OCI-LY3 (cell line): Measurements from ENCODE around the gene SCN2B.

Experiments used
- H2AFZ ChIP-seq: fragments of 200-600, 300-600 bp; shearing (Covaris generic); 2 replicates; pipeline ENCODE4 v1.6.0; 2014; ENCODE audit warnings: antibody characterized with exemption, low read depth, low read length
- H3K27ac ChIP-seq: fragments of 200-600, 300-600 bp; sonication (generic); 2 replicates; pipeline ENCODE4 v1.5.1; 2014; ENCODE audit warnings: mild to moderate bottlenecking, low read length, moderate library complexity, mixed read lengths
- H3K27me3 ChIP-seq: fragments of 200-600, 300-600 bp; sonication (generic); 2 replicates; pipeline ENCODE4 v1.6.1; 2014; ENCODE audit warnings: low read depth, low read length, mixed read lengths
- H3K36me3 ChIP-seq: fragments of 200-600, 300-600 bp; sonication (generic); replicated peaks from 2 replicates; pipeline ENCODE3; 2014; ENCODE audit warnings: low read depth, low read length, mixed read lengths
- H3K4me1 ChIP-seq: fragments of 300-600, 200-600 bp; sonication (generic); 2 replicates; pipeline ENCODE4 v1.6.1; 2014; ENCODE audit warnings: low read length, mixed read lengths
- H3K4me2 ChIP-seq: fragments of 200-600, 300-600 bp; sonication (generic); 2 replicates; pipeline ENCODE4 v1.6.1; 2014; ENCODE audit warnings: low read length, mixed read lengths
- H3K4me3 ChIP-seq: fragments of 300-600, 200-600 bp; sonication (generic); 2 replicates; pipeline ENCODE4 v1.5.1; 2014; ENCODE audit warnings: antibody characterized with exemption, mild to moderate bottlenecking, low read length, moderate library complexity
- H3K79me2 ChIP-seq: fragments of 300-600, 200-600 bp; shearing (Covaris generic); 2 replicates; pipeline ENCODE4 v1.6.1; 2014; ENCODE audit warnings: mild to moderate bottlenecking, low read length, mixed read lengths
- H3K9ac ChIP-seq: fragments of 300-600, 200-600 bp; shearing (Covaris generic); 2 replicates; pipeline ENCODE4 v1.6.0; 2014; ENCODE audit warnings: mild to moderate bottlenecking, low read length, moderate library complexity
- H3K9me3 ChIP-seq: fragments of 200-600, 300-600 bp; shearing (Covaris generic); 2 replicates; pipeline ENCODE4 v1.6.1; 2014; ENCODE audit warnings: low read length, mixed read lengths; ENCODE audit not compliant: insufficient read depth
- H4K20me1 ChIP-seq: fragments of 200-600, 300-600 bp; sonication (generic); 2 replicates; pipeline ENCODE4 v1.6.1; 2016; ENCODE audit warnings: low read length, mixed read lengths; ENCODE audit not compliant: insufficient read depth
- EZH2phosphoT487 ChIP-seq: fragments of 200-600 bp; shearing (Covaris generic); IDR thresholded peaks from 2 replicates; pipeline ENCODE4 v1.6.1; 2018; ENCODE audit warnings: antibody characterized with exemption, mixed run types, low read depth
- TF ChIP-seq, protein P1 (sequence below): fragments of 200-600, 300-600 bp; sonication (generic); IDR thresholded peaks from 2 replicates; pipeline ENCODE4 v1.5.1; 2014; ENCODE audit warnings: antibody characterized with exemption, low read length, low read depth

Gene SCN2B

DNA sequence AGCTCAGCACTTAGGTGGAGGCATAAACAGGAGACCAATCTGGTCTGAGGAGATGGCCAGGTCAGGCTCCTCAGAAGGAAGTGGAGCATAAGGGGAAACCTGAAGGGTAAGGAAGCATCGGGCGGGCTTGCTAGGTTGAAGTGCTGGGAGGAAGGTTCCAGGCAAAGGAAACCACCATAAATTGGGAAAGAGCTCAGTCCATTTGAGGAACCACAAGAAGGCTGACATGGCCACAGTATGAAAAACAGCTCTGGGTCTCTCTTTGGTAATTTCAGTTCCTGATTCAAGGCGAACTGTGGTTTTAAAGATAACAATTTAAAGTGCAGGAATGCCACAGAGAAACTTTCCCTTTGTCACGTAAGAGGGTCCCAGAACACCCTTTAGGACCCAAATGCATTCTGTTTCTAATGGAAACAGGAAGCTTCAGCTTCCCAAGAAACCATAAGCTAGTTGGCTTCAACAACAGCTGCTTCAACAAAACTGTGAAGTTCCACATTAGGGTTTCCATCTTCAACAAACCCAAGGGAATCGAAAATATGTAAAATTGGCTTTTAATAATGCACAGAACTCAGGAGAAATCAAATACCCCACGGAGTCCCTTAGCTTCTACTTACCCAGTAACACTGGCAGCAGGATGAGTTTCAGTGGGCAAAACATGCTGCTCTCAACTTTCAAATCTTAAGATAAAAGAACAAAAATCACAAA is 37.9 kb upstream of the SCN2B start:
- Histone ChIP-seq H4K20me1 (no peaks in the 10 kb centered on the region), H3K4me2 (peak overlapping the region; percentile 91), H3K27me3 (peaks cover 36% of the 10 kb centered on the region), H3K27ac (peak overlapping the region; percentile 42), H2AFZ (no peak overlapping the region), H3K36me3 (no peaks in the 10 kb centered on the region), H3K79me2 (no peaks in the 10 kb centered on the region), H3K9me3 (no peaks in the 10 kb centered on the region), H3K4me1 (peaks cover 54% of the 10 kb centered on the region), H3K4me3 (peak overlapping the region; percentile 60), H3K9ac (no peak overlapping the region; the same call in 1 of the 2 replicates)
- TF ChIP-seq, protein P1, sequence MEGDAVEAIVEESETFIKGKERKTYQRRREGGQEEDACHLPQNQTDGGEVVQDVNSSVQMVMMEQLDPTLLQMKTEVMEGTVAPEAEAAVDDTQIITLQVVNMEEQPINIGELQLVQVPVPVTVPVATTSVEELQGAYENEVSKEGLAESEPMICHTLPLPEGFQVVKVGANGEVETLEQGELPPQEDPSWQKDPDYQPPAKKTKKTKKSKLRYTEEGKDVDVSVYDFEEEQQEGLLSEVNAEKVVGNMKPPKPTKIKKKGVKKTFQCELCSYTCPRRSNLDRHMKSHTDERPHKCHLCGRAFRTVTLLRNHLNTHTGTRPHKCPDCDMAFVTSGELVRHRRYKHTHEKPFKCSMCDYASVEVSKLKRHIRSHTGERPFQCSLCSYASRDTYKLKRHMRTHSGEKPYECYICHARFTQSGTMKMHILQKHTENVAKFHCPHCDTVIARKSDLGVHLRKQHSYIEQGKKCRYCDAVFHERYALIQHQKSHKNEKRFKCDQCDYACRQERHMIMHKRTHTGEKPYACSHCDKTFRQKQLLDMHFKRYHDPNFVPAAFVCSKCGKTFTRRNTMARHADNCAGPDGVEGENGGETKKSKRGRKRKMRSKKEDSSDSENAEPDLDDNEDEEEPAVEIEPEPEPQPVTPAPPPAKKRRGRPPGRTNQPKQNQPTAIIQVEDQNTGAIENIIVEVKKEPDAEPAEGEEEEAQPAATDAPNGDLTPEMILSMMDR: no peak
- no peak for TF ChIP-seq EZH2phosphoT487

DNA sequence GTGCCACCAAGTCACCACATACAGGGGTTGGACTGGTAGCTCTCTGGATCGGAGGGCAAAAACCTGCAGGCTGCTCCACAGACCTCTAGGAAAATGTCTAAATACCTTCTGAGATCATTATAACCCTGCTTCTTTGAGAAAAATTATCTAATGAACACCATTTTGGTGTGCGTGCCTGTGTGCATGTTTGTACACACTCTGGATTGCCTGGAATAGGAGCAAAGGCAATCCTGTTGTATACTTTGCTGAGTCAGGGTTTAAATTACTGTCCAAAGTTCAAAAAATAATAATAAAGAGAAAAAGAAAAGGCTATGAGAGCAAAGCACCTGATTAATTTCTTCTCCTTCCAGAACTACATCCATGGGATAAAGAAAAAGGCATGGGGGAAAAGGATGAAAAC is 37.3 kb upstream of the SCN2B start:
- H3K4me1 ChIP-seq: peaks cover 60% of the 10 kb centered on the region
- no peaks in the 10 kb centered on the region for H3K79me2 ChIP-seq
- H3K4me2 ChIP-seq: peak overlapping the region; percentile 91
- H3K9ac ChIP-seq: no peak overlapping the region
- no peak for TF ChIP-seq EZH2phosphoT487
- H3K27me3 ChIP-seq: peaks cover 33% of the 10 kb centered on the region
- H2AFZ ChIP-seq: no peak overlapping the region
- peak overlapping the region; percentile 60 for H3K4me3 ChIP-seq
- H3K9me3 ChIP-seq: no peaks in the 10 kb centered on the region
- H3K36me3 ChIP-seq: no peaks in the 10 kb centered on the region
- H3K27ac ChIP-seq: peak overlapping the region; percentile 42; the same call in 1 of the 2 replicates
- H4K20me1 ChIP-seq: no peaks in the 10 kb centered on the region

DNA sequence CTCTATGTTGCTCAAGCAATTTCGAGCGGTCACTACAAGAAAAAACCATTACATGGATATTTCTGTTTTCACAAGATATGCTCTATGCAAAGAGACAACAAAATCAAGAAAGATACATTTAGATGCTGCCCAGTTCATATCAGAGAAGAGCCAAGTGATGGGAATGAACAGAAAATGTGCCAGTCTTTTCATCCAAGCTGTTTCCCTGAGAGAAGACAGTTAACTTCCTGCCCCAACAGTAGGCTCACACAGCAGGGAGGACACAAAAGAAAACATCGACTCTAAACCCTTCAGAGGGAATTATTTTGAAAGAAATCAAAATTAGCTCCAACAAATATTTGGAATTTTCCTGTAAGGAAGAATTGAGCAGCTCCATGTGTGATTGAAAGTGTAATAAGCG is 36.8 kb upstream of the SCN2B start:
- no peak overlapping the region for H3K27ac ChIP-seq

DNA sequence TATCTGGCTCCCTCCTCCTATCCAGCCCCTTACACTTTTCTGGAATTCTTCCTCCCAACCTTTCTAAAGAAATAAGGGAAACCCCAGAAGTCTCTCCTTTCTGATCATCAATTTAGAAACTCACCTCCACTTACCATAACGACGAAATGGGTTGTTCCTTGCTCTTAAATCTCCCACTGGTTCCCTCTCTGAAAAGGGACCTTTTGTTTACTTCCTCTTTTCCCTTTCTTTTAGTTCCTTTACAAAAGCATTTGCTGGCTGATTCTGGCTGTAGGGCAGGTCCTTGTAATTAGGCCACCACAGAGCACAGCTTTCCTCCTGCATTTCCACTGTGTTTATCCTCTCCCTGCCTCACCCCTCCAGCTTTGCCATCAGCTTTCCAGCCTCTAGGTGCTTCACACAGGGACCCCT is 36.3 kb upstream of the SCN2B start:
- Histone ChIP-seq H3K4me3 (no peak overlapping the region), H2AFZ (no peak overlapping the region), H3K4me2 (no peak overlapping the region; the same call in 1 of the 2 replicates), H3K9me3 (no peaks in the 10 kb centered on the region), H3K36me3 (no peaks in the 10 kb centered on the region), H3K27ac (no peak overlapping the region), H3K79me2 (no peaks in the 10 kb centered on the region), H3K27me3 (peaks cover 40% of the 10 kb centered on the region), H3K9ac (no peak overlapping the region), H4K20me1 (no peaks in the 10 kb centered on the region), H3K4me1 (peaks cover 60% of the 10 kb centered on the region)
- TF ChIP-seq, protein P1: no peak
- TF ChIP-seq EZH2phosphoT487: no peak

More for the DNA sequence above, 36.8 kb upstream of the SCN2B start:
- Histone ChIP-seq H4K20me1 (no peaks in the 10 kb centered on the region), H3K79me2 (no peaks in the 10 kb centered on the region), H3K36me3 (no peaks in the 10 kb centered on the region), H3K9ac (no peak overlapping the region), H3K27me3 (peaks cover 38% of the 10 kb centered on the region), H2AFZ (no peak overlapping the region), H3K4me1 (peaks cover 61% of the 10 kb centered on the region), H3K9me3 (no peaks in the 10 kb centered on the region), H3K4me2 (no peak overlapping the region; the same call in 1 of the 2 replicates), H3K4me3 (no peak overlapping the region)
- no peak for TF ChIP-seq EZH2phosphoT487
- TF ChIP-seq, protein P1: no peak
